HG03025 (cell line): ENCODE measurements around the gene BRWD1.

Source experiments
- ATAC-seq: cut with Tn5 transposase; IDR thresholded peaks from one replicate; pipeline ENCODE4 v1.9.1; 2021; ENCODE audit warnings: mild to moderate bottlenecking, moderate library complexity; ENCODE audit not compliant: unreplicated experiment, low FRiP score

The BRWD1 gene

GRCh38 chr21:39313571-39314142 lies at the start of gene BRWD1:
BRWD1 (minus strand) TSS chr21:39313632; CDS start chr21:39313491, 141 bp downstream.
- ATAC-seq, result peak; percentile 43

GRCh38 chr21:39362733-39363132 lies 49.3 kb upstream of the BRWD1 start:
- no peak for ATAC-seq

GRCh38 chr21:39359382-39359781 lies 46.0 kb upstream of the BRWD1 start:
- no peak for ATAC-seq

GRCh38 chr21:39353295-39353694 lies 39.9 kb upstream of the BRWD1 start:
- no peak for ATAC-seq

- no peak for ATAC-seq
Observed at GRCh38 chr21:39350094-39351005, 36.9 kb upstream of the BRWD1 start.

- ATAC-seq, result peak; percentile 84
Observed at GRCh38 chr21:39349211-39350093, 36.0 kb upstream of the BRWD1 start.

- ATAC-seq, result peak; percentile 43
Observed at GRCh38 chr21:39348355-39349210, 35.2 kb upstream of the BRWD1 start, which contains the start of gene HMGN1. HMGN1 (minus strand) TSS chr21:39349088; CDS start chr21:39348917, 171 bp downstream.

GRCh38 chr21:39348040-39348354 lies 34.6 kb upstream of the BRWD1 start:
- ATAC-seq, result peak; percentile 11

GRCh38 chr21:39347537-39347936 lies 34.1 kb upstream of the BRWD1 start:
- ATAC-seq, result no peak

GRCh38 chr21:39346671-39347331 lies 33.4 kb upstream of the BRWD1 start:
- ATAC-seq, result no peak

GRCh38 chr21:39346206-39346605 lies 32.8 kb upstream of the BRWD1 start:
- ATAC-seq, result no peak

- ATAC-seq, result no peak
Observed at GRCh38 chr21:39345440-39345839, 32.0 kb upstream of the BRWD1 start.

- ATAC-seq, result no peak
Observed at GRCh38 chr21:39344848-39345247, 31.4 kb upstream of the BRWD1 start.

- no peak for ATAC-seq
Observed at GRCh38 chr21:39341249-39341923, 28.0 kb upstream of the BRWD1 start.

- ATAC-seq, result no peak
Observed at GRCh38 chr21:39340687-39341086, 27.3 kb upstream of the BRWD1 start.

GRCh38 chr21:39339231-39339630 lies 25.8 kb upstream of the BRWD1 start:
- no peak for ATAC-seq

GRCh38 chr21:39336457-39337008 lies 23.1 kb upstream of the BRWD1 start:
- no peak for ATAC-seq

GRCh38 chr21:39334611-39335010 lies 21.2 kb upstream of the BRWD1 start:
- no peak for ATAC-seq

GRCh38 chr21:39332175-39332574 lies 18.7 kb upstream of the BRWD1 start:
- no peak for ATAC-seq
